ENCODE data around the gene FEM1A.

The FEM1A gene

DNA sequence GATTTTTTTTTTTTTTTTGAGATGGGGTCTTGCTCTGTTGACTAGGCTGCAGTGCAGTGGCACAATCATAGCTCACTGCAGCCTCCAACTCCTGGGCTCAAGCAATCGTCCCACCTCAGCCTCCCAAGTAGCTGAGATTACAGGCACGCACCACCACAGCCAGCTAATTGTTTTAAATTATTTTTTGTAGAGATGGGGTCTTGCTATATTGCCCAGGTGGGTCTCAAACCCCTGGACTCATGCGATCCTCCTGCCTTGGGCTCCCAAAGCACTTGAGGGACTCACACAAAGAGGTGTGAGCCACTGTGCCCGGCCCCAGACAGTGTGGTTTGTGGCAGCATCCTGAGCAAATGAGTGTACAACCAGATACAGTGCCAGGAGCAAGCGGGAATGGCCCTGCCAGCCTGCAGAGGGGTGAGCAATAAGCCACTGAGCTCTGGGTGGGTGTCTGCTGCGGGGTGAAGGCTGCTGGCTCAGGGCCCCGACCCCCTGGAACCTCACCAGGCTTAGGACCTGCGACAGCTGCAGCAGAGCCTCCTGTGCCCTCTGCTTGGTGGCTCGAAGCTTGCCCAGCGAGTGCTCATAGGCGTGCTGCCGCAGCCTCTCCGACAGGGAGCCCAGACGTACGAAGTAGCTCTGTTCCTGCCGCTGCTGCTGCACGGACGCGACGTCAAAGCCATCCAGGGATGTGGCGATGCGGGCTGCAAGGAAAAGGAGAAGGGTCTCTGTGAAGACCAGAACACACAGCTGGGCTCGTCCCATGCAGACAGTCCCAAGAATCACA is 55.8 kb downstream of the FEM1A start:
- no peak for DNase-seq (ENCODE audit: low read depth)

DNA sequence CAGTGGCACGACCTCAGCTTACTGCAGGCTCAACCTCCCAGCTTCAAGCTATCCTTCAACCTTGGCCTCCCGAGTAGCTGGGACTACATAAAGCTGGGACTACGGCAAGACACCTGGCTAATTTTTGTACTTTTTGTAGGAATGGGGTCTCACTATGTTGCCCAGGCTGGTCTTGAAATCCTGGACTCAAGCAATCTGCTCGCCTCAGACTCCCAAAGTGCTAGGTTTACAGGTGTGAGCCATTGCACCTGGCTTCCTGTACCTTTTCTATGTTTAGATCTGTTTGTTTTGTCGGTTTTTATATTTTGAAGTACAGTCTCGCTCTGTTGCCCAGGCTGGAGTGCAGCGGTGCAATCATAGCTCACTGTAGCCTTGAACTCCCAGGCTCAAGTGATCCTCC is 57.5 kb downstream of the FEM1A start:
- DNase-seq (ENCODE audit: low read depth), result no peak
